Measurements from ENCODE around the gene IL5RA. TPM values are rescaled to one million over a fixed set of nuclear protein-coding genes. Genes with fewer than 3 reads are reported as not detected.

Gene IL5RA
- total RNA-seq, 1 donor from 2014 or later: not detected

GRCh38 chr3:3129579-3129978 is 19.4 kb upstream of the IL5RA start:
- intact Hi-C loops (cut with micrococcal nuclease): loop anchor here (10.0 kb wide), 2 partner anchors 205 to 1995 kb away; partner anchors contain the start of gene ARL8B
- DNase-seq (no peak), ATAC-seq (ENCODE audit: low read depth) (no peak)
- Mint-ChIP-seq H3K4me1 (peaks cover 33% of the 10 kb centered on the region), H3K4me3 (no peak overlapping the region), H3K36me3 (ENCODE audit: low read depth) (peaks cover 39% of the 10 kb centered on the region), H3K27me3 (no peaks in the 10 kb centered on the region), H3K27ac (no peak overlapping the region), H3K9me3 (no peaks in the 10 kb centered on the region)
- CTCF ChIA-PET: no interaction called here
- POLR2A ChIA-PET: interaction anchor here (0.6 to 0.7 kb wide), 2 partner anchors 45 to 1363 kb away, joined by 3 read pairs; partner anchors contain the start of gene ITPR1
- TF ChIP-seq CTCF (IDR thresholded peaks at IDR 0.05): no peak

GRCh38 chr3:3127432-3128010 is 17.3 kb upstream of the IL5RA start:
- ATAC-seq (ENCODE audit: low read depth) (no peak), DNase-seq (no peak)
- Mint-ChIP-seq H3K36me3 (ENCODE audit: low read depth) (peaks cover 26% of the 10 kb centered on the region), H3K27ac (peak overlapping the region; percentile 93), H3K4me1 (peaks cover 28% of the 10 kb centered on the region), H3K4me3 (peak overlapping the region; percentile 96), H3K27me3 (no peaks in the 10 kb centered on the region), H3K9me3 (no peaks in the 10 kb centered on the region)
- POLR2A ChIA-PET: no interaction called here
- CTCF ChIA-PET: interaction anchor here (0.6 kb wide), 1 partner anchor 123 kb away, joined by 3 read pairs; no protein-coding TSS in a partner anchor
- no peak for TF ChIP-seq CTCF (IDR thresholded peaks at IDR 0.05)
- intact Hi-C loops (cut with micrococcal nuclease): loop anchor here (1.0 to 10.0 kb wide), 5 partner anchors 17 to 1997 kb away; partner anchors contain the start of genes ARL8B and ITPR1

- POLR2A ChIA-PET: interaction anchor here (0.7 kb wide), 1 partner anchor 20 kb away, joined by 6 read pairs; no protein-coding TSS in a partner anchor
- Mint-ChIP-seq H3K4me3 (peak within 1 kb of the TSS; percentile 96), H3K27me3 (no peaks in the 10 kb centered on the region), H3K36me3 (ENCODE audit: low read depth) (peaks cover 26% of the 10 kb centered on the region), H3K27ac (peak within 1 kb of the TSS; percentile 93), H3K4me1 (peaks cover 28% of the 10 kb centered on the region), H3K9me3 (no peaks in the 10 kb centered on the region)
- intact Hi-C loops (cut with micrococcal nuclease): loop anchor here (1.0 to 10.0 kb wide), 7 partner anchors 18 to 1998 kb away; partner anchors contain the start of genes ARL8B, CRBN, ITPR1 and SETMAR
- ATAC-seq (ENCODE audit: low read depth): peak; percentile 96
- no peak for TF ChIP-seq CTCF (IDR thresholded peaks at IDR 0.05)
- CTCF ChIA-PET: interaction anchor here (0.6 kb wide), 1 partner anchor 123 kb away, joined by 3 read pairs; no protein-coding TSS in a partner anchor
- peak; percentile 94 for DNase-seq
Observed at GRCh38 chr3:3126477-3127431, 16.6 kb upstream of the IL5RA start, which contains the start of gene TRNT1. Gene TRNT1, plus strand, starts transcription at chr3:3126940. Its CDS starts 2,101 bp downstream, at chr3:3129041.

- Mint-ChIP-seq H3K27me3 (no peaks in the 10 kb centered on the region), H3K27ac (peak overlapping the region; percentile 93), H3K36me3 (ENCODE audit: low read depth) (peaks cover 22% of the 10 kb centered on the region), H3K4me3 (peak overlapping the region; percentile 96), H3K4me1 (peaks cover 28% of the 10 kb centered on the region), H3K9me3 (no peaks in the 10 kb centered on the region)
- ChIA-PET POLR2A (interaction anchor here (0.7 kb wide), 1 partner anchor 19 kb away, joined by 6 read pairs; no protein-coding TSS in a partner anchor), CTCF (no interaction called here)
- ATAC-seq (ENCODE audit: low read depth) (no peak), DNase-seq (no peak)
- intact Hi-C loops (cut with micrococcal nuclease): loop anchor here (1.0 to 10.0 kb wide), 6 partner anchors 19 to 1999 kb away; partner anchors contain the start of genes ARL8B, CRBN, ITPR1 and SETMAR
- TF ChIP-seq CTCF (IDR thresholded peaks at IDR 0.05): no peak
Observed at GRCh38 chr3:3125977-3126376, 15.8 kb upstream of the IL5RA start.
